Measurements from ENCODE around the gene DOHH.
"Not testable (repeated sequence)": the region's sequence is repeated elsewhere in the genome, so short reads cannot be mapped to it uniquely, and the experiment has no call there.

DOHH gene

GRCh38 chr19:3534375-3535234 lies 34.1 kb upstream of the DOHH start:
- no peak for DNase-seq (ENCODE audit: low read depth)
- H3K4me3 ChIP-seq (ENCODE audit: low read depth, low read length): no peak overlapping the region
- TF ChIP-seq CTCF (conservative IDR thresholded peaks at IDR 0.05; ENCODE audit: low read depth, low read length): no peak

- H3K4me3 ChIP-seq (ENCODE audit: low read depth, low read length): no peak overlapping the region
- no peak for DNase-seq (ENCODE audit: low read depth)
- no peak for TF ChIP-seq CTCF (conservative IDR thresholded peaks at IDR 0.05; ENCODE audit: low read depth, low read length)
Measured at GRCh38 chr19:3533563-3534216, 33.2 kb upstream of the DOHH start.

GRCh38 chr19:3533033-3533432 lies 32.6 kb upstream of the DOHH start:
- no peak for TF ChIP-seq CTCF (conservative IDR thresholded peaks at IDR 0.05; ENCODE audit: low read depth, low read length)
- DNase-seq (ENCODE audit: low read depth): no peak
- no peak overlapping the region for H3K4me3 ChIP-seq (ENCODE audit: low read depth, low read length)

- H3K4me3 ChIP-seq (ENCODE audit: low read depth, low read length): no peak overlapping the region
- no peak for DNase-seq (ENCODE audit: low read depth)
- no peak for TF ChIP-seq CTCF (conservative IDR thresholded peaks at IDR 0.05; ENCODE audit: low read depth, low read length)
Measured at GRCh38 chr19:3532154-3532786, 31.8 kb upstream of the DOHH start.

- no peak overlapping the region for H3K4me3 ChIP-seq (ENCODE audit: low read depth, low read length)
- no peak for TF ChIP-seq CTCF (conservative IDR thresholded peaks at IDR 0.05; ENCODE audit: low read depth, low read length)
- DNase-seq (ENCODE audit: low read depth): no peak
Measured at GRCh38 chr19:3531716-3532115, 31.2 kb upstream of the DOHH start.

- TF ChIP-seq CTCF (conservative IDR thresholded peaks at IDR 0.05; ENCODE audit: low read depth, low read length): no peak
- no peak overlapping the region for H3K4me3 ChIP-seq (ENCODE audit: low read depth, low read length)
- DNase-seq (ENCODE audit: low read depth): no peak
Measured at GRCh38 chr19:3530389-3530788, 29.9 kb upstream of the DOHH start.

- H3K4me3 ChIP-seq (ENCODE audit: low read depth, low read length); DNase-seq (ENCODE audit: low read depth): not testable (repeated sequence)
Measured at GRCh38 chr19:3529299-3529698, 28.8 kb upstream of the DOHH start.
